GM19468 (cell line): ENCODE measurements around the gene SUPT4H1.
A peak's percentile ranks its signal among the peaks of the same experiment; 100 is the strongest.

Source experiments
- ATAC-seq: cut with Tn5 transposase; IDR thresholded peaks from one replicate; pipeline ENCODE4 v1.9.1; 2021; ENCODE audit warnings: mild to moderate bottlenecking, moderate library complexity, moderate number of reproducible peaks; ENCODE audit not compliant: unreplicated experiment; ENCODE audit errors: extremely low read depth

The SUPT4H1 gene

GRCh38 chr17:58331815-58332777 lies 19.9 kb downstream of the SUPT4H1 start:
- no peak for ATAC-seq

DNA sequence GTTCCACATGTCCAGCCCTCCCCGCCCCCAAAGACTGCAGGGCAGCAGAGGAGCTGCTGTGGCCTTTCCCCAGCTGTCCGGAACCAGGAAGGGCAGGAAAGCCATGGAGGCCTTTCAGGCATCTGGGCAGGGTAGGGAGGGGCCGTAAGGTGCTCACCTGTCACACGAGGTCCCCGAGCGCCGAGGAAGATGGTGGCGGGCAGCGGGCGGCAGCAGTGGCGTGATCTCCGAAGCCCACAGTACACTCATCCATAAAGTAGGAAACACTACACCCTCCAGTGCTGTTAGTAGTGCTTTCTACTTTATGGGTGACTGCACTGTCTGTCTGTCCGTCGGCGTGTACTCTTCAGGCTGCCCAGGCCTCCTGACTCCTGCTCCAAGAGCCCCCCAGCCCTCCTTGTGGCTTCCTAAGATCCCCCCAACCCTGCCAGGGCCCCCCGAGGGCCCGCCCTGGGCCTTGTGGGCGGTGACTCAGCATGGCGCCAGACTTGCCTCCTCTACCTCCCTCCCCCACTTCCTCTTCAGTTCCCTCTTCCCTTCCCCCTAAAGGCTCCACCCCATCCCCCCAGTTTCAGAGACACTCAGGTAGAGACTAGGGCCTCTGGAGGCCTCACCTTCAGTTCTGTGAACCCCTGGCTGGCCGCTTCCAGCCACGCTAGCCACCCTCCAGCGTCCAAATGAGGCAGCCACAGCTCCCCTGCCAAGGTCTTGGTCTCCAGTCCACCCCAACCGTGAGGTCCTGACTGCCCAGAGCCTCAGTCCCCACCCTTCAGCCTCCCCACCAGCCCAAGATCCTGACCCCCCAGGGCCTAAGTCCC lies 20.8 kb downstream of the SUPT4H1 start:
- no peak for ATAC-seq

GRCh38 chr17:58330538-58330996 lies 21.4 kb downstream of the SUPT4H1 start:
- ATAC-seq = no peak

DNA sequence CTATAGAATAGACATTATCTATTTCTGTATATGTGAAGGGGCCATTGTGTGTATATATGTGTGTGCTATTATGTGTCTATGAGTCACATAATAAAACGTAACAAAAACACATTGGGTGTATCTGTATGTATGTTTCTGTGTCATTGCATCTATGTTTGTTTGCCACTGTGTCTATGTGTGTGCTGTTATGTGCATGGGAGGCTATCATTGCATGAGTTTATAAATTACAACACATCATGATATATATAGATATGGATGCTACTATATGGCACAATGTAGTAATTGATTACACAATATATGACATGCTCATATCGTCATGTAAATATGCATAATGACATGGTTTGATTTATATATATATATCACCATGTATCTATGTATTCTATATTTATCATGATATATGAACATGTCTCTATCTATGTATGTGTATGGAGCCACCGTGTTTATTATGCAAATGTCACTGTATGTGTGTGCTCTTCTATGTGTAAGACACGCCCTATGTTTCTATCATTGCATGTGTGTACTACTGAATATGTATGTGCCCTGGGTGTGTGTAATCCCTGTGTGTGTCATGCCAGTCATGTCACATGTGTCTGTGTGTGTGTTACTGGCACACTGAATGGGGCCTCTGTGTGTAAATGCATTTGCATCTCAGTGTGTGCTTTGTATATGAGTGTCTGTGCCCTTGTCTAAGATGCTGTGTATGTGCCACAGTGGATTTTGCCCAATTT lies 22.0 kb downstream of the SUPT4H1 start:
- no peak for ATAC-seq

DNA sequence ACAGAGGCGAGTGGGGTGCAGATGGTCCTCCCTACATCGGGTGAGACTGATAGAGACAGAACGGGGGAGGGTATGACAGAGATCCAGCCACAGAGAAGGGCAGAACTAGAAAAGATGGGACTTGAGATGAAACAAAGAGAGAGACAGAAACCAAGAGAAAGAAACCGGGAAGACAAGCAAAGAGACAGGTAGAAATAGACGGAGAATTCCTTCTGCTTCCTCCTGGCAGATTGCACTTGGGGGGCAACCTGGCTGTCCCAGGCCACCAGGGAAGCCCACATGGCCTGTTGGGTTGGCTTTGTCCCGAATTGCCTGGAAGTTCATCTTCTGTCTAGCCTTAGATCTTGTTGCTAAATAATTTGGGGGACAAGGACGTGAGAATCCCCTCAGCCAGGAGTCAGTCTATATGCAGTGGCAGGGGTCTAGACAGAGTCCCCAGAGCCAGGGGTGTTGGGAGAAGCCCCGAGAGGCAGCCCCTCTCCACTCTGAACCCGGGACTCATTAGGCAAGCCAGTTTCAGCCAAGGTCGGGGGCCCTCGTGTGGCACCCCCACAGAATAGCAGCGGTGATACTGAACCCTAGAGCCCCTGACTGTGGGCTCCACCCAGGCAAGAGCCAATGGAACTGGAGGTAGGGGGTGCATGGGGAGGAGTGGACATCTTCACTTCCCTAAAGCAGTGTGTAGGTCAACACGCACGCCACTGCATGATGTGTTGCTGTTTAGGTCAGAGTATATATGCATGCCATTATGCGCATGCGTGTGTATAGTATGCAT lies 22.8 kb downstream of the SUPT4H1 start:
- peak; percentile 34 for ATAC-seq

GRCh38 chr17:58328195-58329034 lies 23.6 kb downstream of the SUPT4H1 start, which contains the start of gene TSPOAP1:
TSS of gene TSPOAP1 (minus strand) at chr17:58328795. CDS start at chr17:58327920, 875 bp downstream.
- ATAC-seq = no peak

DNA sequence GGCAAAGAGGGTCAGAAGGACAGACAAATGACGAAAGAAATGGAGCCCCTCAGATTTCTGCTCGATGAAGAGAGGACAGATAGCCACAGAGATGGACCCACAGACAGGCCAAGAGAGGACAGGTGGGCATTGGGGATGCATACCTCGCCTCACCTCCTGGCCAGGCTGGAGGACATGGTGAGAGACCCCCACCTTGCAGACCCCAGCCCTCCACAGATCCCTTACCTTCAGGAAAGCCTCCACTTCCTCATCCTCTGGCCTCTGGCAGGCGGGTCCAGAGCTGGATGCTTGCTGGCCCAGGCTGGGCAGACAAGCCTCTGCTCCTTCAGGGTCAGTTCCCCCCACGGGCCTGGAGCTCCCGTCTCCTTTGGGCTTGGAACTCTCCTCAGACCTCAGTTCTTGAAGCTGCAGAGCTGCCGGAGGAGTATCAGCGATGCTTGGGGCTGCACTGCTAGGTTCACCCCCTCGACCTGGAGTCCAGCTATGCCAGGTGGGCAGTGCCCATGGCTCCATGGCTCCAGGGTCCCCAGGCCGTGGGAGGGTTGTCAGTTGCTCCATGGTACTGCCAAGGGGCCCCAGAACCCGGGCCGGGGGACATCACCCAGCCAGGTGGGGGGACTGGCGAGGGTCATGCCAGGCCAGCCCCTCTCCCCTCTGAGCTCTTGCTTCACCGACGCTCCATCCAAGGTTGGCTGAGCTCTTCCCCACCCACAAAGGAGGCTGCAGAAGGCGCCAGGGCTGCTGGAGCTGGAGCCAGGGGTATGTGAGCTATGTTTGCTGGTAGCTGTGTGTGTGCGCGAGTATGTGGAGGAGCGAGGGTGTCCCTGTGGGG lies 24.4 kb downstream of the SUPT4H1 start:
- no peak for ATAC-seq

- ATAC-seq = no peak
Measured at GRCh38 chr17:58326609-58327362, 25.2 kb downstream of the SUPT4H1 start.

- ATAC-seq = no peak
Measured at GRCh38 chr17:58325976-58326468, 26.0 kb downstream of the SUPT4H1 start.

GRCh38 chr17:58325289-58325726 lies 26.7 kb downstream of the SUPT4H1 start:
- no peak for ATAC-seq

GRCh38 chr17:58324409-58325288 lies 27.4 kb downstream of the SUPT4H1 start:
- ATAC-seq = no peak

DNA sequence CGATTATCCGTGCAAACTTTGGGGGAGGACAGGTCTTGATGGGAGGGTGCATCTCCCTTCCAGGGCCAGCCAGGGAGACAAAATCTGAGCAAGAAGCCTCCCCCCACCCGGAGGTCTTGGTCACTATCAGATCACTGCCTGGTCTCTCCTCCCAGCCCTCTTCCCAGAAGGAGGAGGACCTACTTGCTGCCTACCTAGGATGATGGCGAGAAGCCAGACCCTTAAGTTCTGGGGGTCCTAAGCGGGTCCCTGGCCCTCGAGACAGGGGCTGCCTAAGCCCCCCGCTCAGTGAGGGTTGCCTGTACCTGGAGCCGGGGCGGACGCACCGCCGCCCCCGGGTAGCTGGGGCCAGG lies 28.0 kb downstream of the SUPT4H1 start:
- ATAC-seq = no peak

- no peak for ATAC-seq
Measured at GRCh38 chr17:58323366-58324055, 28.5 kb downstream of the SUPT4H1 start.

- ATAC-seq = no peak
Measured at GRCh38 chr17:58322581-58323185, 29.3 kb downstream of the SUPT4H1 start.
